Measurements from ENCODE around the gene SIAH3. TPM values are rescaled to one million over a fixed set of nuclear protein-coding genes. Genes with fewer than 3 reads are reported as not detected.

Gene SIAH3
- total and polyA plus RNA-seq, 2 experiments from 2014 or later: 0.13 to 0.17 TPM

DNA sequence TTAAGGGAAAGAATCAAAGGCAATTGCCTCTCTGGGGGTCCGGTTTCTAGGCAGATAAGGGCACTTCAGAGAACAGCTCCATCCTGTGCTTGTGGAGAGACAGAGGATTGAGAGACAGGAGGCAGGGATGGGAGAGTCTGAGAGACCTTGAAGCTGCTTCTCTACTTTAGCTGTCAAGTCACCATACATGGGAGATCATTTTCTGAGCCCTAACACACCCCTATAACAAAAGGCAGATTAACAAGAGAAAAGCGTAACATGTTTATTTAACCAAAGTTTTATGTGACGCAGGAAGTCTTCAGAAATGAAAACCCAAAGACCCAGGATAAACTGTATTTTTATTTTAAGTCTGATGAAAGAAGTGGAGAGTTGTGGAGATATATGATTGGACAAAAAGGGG lies 101.0 kb downstream of the SIAH3 start:
- ATAC-seq (no peak), DNase-seq (ENCODE audit: low spot score) (no peak)
- H3K9me2 ChIP-seq (ENCODE audit: insufficient read depth): peaks cover 5% of the 10 kb centered on the region; the same call in 1 of the 2 replicates
- peaks cover 16% of the 10 kb centered on the region for H3K4me1 Mint-ChIP-seq
- no peaks in the 10 kb centered on the region for H3K36me3 ChIP-seq (ENCODE audit: insufficient read depth)
- TF ChIP-seq, protein P1, sequence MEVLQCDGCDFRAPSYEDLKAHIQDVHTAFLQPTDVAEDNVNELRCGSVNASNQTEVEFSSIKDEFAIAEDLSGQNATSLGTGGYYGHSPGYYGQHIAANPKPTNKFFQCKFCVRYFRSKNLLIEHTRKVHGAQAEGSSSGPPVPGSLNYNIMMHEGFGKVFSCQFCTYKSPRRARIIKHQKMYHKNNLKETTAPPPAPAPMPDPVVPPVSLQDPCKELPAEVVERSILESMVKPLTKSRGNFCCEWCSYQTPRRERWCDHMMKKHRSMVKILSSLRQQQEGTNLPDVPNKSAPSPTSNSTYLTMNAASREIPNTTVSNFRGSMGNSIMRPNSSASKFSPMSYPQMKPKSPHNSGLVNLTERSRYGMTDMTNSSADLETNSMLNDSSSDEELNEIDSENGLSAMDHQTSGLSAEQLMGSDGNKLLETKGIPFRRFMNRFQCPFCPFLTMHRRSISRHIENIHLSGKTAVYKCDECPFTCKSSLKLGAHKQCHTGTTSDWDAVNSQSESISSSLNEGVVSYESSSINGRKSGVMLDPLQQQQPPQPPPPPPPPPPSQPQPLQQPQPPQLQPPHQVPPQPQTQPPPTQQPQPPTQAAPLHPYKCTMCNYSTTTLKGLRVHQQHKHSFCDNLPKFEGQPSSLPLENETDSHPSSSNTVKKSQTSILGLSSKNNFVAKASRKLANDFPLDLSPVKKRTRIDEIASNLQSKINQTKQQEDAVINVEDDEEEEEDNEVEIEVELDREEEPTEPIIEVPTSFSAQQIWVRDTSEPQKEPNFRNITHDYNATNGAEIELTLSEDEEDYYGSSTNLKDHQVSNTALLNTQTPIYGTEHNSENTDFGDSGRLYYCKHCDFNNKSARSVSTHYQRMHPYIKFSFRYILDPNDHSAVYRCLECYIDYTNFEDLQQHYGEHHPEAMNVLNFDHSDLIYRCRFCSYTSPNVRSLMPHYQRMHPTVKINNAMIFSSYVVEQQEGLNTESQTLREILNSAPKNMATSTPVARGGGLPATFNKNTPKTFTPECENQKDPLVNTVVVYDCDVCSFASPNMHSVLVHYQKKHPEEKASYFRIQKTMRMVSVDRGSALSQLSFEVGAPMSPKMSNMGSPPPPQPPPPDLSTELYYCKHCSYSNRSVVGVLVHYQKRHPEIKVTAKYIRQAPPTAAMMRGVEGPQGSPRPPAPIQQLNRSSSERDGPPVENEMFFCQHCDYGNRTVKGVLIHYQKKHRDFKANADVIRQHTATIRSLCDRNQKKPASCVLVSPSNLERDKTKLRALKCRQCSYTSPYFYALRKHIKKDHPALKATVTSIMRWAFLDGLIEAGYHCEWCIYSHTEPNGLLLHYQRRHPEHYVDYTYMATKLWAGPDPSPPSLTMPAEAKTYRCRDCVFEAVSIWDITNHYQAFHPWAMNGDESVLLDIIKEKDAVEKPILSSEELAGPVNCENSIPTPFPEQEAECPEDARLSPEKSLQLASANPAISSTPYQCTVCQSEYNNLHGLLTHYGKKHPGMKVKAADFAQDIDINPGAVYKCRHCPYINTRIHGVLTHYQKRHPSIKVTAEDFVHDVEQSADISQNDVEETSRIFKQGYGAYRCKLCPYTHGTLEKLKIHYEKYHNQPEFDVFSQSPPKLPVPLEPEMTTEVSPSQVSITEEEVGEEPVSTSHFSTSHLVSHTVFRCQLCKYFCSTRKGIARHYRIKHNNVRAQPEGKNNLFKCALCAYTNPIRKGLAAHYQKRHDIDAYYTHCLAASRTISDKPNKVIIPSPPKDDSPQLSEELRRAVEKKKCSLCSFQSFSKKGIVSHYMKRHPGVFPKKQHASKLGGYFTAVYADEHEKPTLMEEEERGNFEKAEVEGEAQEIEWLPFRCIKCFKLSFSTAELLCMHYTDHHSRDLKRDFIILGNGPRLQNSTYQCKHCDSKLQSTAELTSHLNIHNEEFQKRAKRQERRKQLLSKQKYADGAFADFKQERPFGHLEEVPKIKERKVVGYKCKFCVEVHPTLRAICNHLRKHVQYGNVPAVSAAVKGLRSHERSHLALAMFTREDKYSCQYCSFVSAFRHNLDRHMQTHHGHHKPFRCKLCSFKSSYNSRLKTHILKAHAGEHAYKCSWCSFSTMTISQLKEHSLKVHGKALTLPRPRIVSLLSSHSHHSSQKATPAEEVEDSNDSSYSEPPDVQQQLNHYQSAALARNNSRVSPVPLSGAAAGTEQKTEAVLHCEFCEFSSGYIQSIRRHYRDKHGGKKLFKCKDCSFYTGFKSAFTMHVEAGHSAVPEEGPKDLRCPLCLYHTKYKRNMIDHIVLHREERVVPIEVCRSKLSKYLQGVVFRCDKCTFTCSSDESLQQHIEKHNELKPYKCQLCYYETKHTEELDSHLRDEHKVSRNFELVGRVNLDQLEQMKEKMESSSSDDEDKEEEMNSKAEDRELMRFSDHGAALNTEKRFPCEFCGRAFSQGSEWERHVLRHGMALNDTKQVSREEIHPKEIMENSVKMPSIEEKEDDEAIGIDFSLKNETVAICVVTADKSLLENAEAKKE (CRISPR knock-in tag; IDR thresholded peaks at IDR 0.05): no peak
- TF ChIP-seq, protein P2, sequence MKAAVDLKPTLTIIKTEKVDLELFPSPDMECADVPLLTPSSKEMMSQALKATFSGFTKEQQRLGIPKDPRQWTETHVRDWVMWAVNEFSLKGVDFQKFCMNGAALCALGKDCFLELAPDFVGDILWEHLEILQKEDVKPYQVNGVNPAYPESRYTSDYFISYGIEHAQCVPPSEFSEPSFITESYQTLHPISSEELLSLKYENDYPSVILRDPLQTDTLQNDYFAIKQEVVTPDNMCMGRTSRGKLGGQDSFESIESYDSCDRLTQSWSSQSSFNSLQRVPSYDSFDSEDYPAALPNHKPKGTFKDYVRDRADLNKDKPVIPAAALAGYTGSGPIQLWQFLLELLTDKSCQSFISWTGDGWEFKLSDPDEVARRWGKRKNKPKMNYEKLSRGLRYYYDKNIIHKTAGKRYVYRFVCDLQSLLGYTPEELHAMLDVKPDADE (IDR thresholded peaks at IDR 0.05): no peak
- TF ChIP-seq NANOG (IDR thresholded peaks at IDR 0.05; ENCODE audit: borderline replicate concordance): no peak
- TF ChIP-seq STAT1 (IDR thresholded peaks at IDR 0.05; ENCODE audit: unreplicated experiment): no peak
- TF ChIP-seq ZNF331 (CRISPR knock-in tag; IDR thresholded peaks at IDR 0.05; ENCODE audit: low read depth): no peak
- TF ChIP-seq CREB1 (CRISPR knock-in tag; IDR thresholded peaks at IDR 0.05; ENCODE audit: low read depth): no peak
- TF ChIP-seq, protein P3, sequence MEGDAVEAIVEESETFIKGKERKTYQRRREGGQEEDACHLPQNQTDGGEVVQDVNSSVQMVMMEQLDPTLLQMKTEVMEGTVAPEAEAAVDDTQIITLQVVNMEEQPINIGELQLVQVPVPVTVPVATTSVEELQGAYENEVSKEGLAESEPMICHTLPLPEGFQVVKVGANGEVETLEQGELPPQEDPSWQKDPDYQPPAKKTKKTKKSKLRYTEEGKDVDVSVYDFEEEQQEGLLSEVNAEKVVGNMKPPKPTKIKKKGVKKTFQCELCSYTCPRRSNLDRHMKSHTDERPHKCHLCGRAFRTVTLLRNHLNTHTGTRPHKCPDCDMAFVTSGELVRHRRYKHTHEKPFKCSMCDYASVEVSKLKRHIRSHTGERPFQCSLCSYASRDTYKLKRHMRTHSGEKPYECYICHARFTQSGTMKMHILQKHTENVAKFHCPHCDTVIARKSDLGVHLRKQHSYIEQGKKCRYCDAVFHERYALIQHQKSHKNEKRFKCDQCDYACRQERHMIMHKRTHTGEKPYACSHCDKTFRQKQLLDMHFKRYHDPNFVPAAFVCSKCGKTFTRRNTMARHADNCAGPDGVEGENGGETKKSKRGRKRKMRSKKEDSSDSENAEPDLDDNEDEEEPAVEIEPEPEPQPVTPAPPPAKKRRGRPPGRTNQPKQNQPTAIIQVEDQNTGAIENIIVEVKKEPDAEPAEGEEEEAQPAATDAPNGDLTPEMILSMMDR (conservative IDR thresholded peaks at IDR 0.05; ENCODE audit: low read depth in 2 of 2): no peak
- H3K4me2 ChIP-seq: no peak overlapping the region
- no peak overlapping the region for H3K27ac ChIP-seq (ENCODE audit: low read depth)
- no peaks in the 10 kb centered on the region for H3F3A ChIP-seq (replicated peaks; ENCODE audit: low read depth)
- H3K4me1 ChIP-seq (ENCODE audit: insufficient read depth): no peaks in the 10 kb centered on the region
- H4K20me1 ChIP-seq (replicated peaks; ENCODE audit: insufficient read depth): no peaks in the 10 kb centered on the region
- H3K36me3 Mint-ChIP-seq (ENCODE audit: low read depth): no peaks in the 10 kb centered on the region
- H3K4me3 ChIP-seq: no peak overlapping the region
- no peaks in the 10 kb centered on the region for H3K27me3 ChIP-seq (ENCODE audit: insufficient read depth)
- H3K4me3 Mint-ChIP-seq: no peak overlapping the region
- peak overlapping the region; percentile 43; the same call in 1 of the 2 replicates for H2AFZ ChIP-seq
- H3K9me3 Mint-ChIP-seq: no peaks in the 10 kb centered on the region
- no peak overlapping the region for H3K27ac Mint-ChIP-seq
- no peaks in the 10 kb centered on the region for H3K79me2 ChIP-seq (replicated peaks; ENCODE audit: insufficient read depth)
- H3K27me3 Mint-ChIP-seq (ENCODE audit: insufficient read depth, low read depth, poor library complexity): peaks cover 1% of the 10 kb centered on the region

All from GM23338 (cell line).